8988T (cell line): ENCODE measurements around the gene ZNF446.
"Not testable (repeated sequence)": the region's sequence is repeated elsewhere in the genome, so short reads cannot be mapped to it uniquely, and the experiment has no call there.

Source experiments
- DNase-seq: peaks from one replicate; pipeline ENCODE4 v3.0.0; 2011

Gene ZNF446

GRCh38 chr19:58475714-58476497 lies at the start of gene ZNF446:
Gene ZNF446 (plus strand): TSS chr19:58476352. CDS start chr19:58477219, 867 bp downstream.
- peak; percentile 88 for DNase-seq

- no peak for DNase-seq
These were observed 47.5 kb upstream of the ZNF446 start for GRCh38 chr19:58428617-58429016.

- no peak for DNase-seq
These were observed 46.4 kb upstream of the ZNF446 start for GRCh38 chr19:58429745-58430144.

GRCh38 chr19:58434217-58434616 lies 41.9 kb upstream of the ZNF446 start:
- no peak for DNase-seq

GRCh38 chr19:58439576-58440554 lies 36.3 kb upstream of the ZNF446 start, which contains the start of gene ZNF132:
Gene ZNF132 (minus strand): TSS chr19:58440153. CDS start chr19:58439821, 332 bp downstream.
- no peak for DNase-seq

GRCh38 chr19:58440556-58440955 lies 35.6 kb upstream of the ZNF446 start:
- no peak for DNase-seq

- not testable (repeated sequence) for DNase-seq
These were observed 33.2 kb upstream of the ZNF446 start for GRCh38 chr19:58442986-58443385.

GRCh38 chr19:58448860-58449259 lies 27.3 kb upstream of the ZNF446 start:
- not testable (repeated sequence) for DNase-seq

GRCh38 chr19:58449980-58450379 lies 26.2 kb upstream of the ZNF446 start:
- DNase-seq = not testable (repeated sequence)

- no peak for DNase-seq
These were observed 25.2 kb upstream of the ZNF446 start for GRCh38 chr19:58450856-58451357.

- peak; percentile 73 for DNase-seq
These were observed 24.6 kb upstream of the ZNF446 start, which contains the start of gene ZNF324B for GRCh38 chr19:58451358-58452101. Gene ZNF324B (plus strand): TSS chr19:58451622. CDS start chr19:58453702, 2,080 bp downstream.

- no peak for DNase-seq
These were observed 22.4 kb upstream of the ZNF446 start for GRCh38 chr19:58453743-58454142.

GRCh38 chr19:58455306-58455705 lies 20.8 kb upstream of the ZNF446 start:
- DNase-seq = no peak

- DNase-seq = no peak
These were observed 20.0 kb upstream of the ZNF446 start for GRCh38 chr19:58456111-58456510.

- DNase-seq = no peak
These were observed 16.1 kb upstream of the ZNF446 start for GRCh38 chr19:58460039-58460438.

- DNase-seq = no peak
These were observed 9.9 kb upstream of the ZNF446 start for GRCh38 chr19:58466089-58466759.

GRCh38 chr19:58466760-58467589 lies 9.2 kb upstream of the ZNF446 start, which contains the start of gene ZNF324:
Gene ZNF324 (plus strand): TSS chr19:58467080. CDS start chr19:58469186, 2,106 bp downstream.
- peak; percentile 87 for DNase-seq

GRCh38 chr19:58468216-58468839 lies 7.8 kb upstream of the ZNF446 start:
- DNase-seq = no peak

- no peak for DNase-seq
These were observed 6.7 kb upstream of the ZNF446 start for GRCh38 chr19:58469241-58470013.
